Heart left ventricle (tissue), 16 donors: ENCODE results near the gene PRDM16. TPM values are rescaled to one million over a fixed set of nuclear protein-coding genes. Genes with fewer than 3 reads are reported as not detected.

ENCODE experiments used
- ATAC-seq, 4 donors: fragments of 200-7000 bp; cut with Tn5 transposase; one replicate each; pipeline ENCODE4 v1.9.1; 2020 to 2022; ENCODE audit warnings: moderate library complexity in 4 of 4, mild to moderate bottlenecking in 3 of 4, moderate number of reproducible peaks in 1 of 4
- DNase-seq, 5 donors: peaks; one replicate each; pipeline ENCODE4 v3.0.0-alpha.2; 2020
- H3K27ac ChIP-seq, 12 donors: fragments of 200-600 bp; sonication (generic) in 4 of 12; one replicate each; pipeline versions ENCODE4 v1.5.0 to v1.8.0; 2016 to 2022; ENCODE audit warnings: mild to moderate bottlenecking in 2 of 12
- H3K27me3 ChIP-seq, 9 donors: fragments of 200-600 bp; sonication (generic) in 2 of 9; one replicate each; pipeline versions ENCODE4 v1.5.1 to v1.8.0; 2016 to 2022; ENCODE audit warnings: mild to moderate bottlenecking in 3 of 9
- H3K36me3 ChIP-seq, 9 donors: fragments of 200-600 bp; sonication (generic) in 2 of 9; one replicate each; pipeline versions ENCODE4 v1.5.0 to v1.8.0; 2018 to 2022; ENCODE audit warnings: mild to moderate bottlenecking in 2 of 9
- H3K4me1 ChIP-seq, 12 donors: fragments of 200-600 bp; sonication (generic) in 4 of 12; one replicate each; pipeline versions ENCODE4 v1.5.0 to v1.8.0; 2016 to 2022; ENCODE audit warnings: mild to moderate bottlenecking in 3 of 12
- H3K4me3 ChIP-seq, 12 donors: fragments of 200-600 bp; sonication (generic) in 4 of 12; one replicate each; pipeline versions ENCODE4 v1.5.0 to v1.8.0; 2017 to 2022; ENCODE audit warnings: mild to moderate bottlenecking in 9 of 12, moderate library complexity in 4 of 12
- H3K9me3 ChIP-seq, 12 donors: fragments of 200-600 bp; sonication (generic) in 4 of 12; one replicate each; pipeline versions ENCODE4 v1.5.0 to v1.8.0; 2016 to 2022; ENCODE audit warnings: mild to moderate bottlenecking in 1 of 12
- POLR2A ChIP-seq, 2 donors: fragments of 450-650 bp; IDR thresholded peaks; one replicate each; pipeline ENCODE4 v1.6.1; 2017; ENCODE audit warnings: antibody characterized with exemption in 2 of 2, mild to moderate bottlenecking in 2 of 2, moderate library complexity in 2 of 2
- WGBS, 4 donors: extraction: QIAGEN DNeasy Blood & Tissue Kit in 2 of 4; methylation state at CpG; one replicate each; pipeline versions ENCODE4 v1.1.5 to v1.1.7; 2013 to 2018; 5-methylcytosine and 5-hydroxymethylcytosine counted together
- intact Hi-C, 10 donors: fragments of 100-400 bp; cut with DNase I; formaldehyde crosslinking; loops; one replicate each; pipeline versions ENCODE4 v1.11.1 to v1.14.2; 2022
- polyA plus RNA-seq, 2 donors: library from polyadenylated mRNA; stranded (reverse); fragments of 200-250 nt; gene quantifications; one replicate each; pipeline ENCODE4 v1.2.3, GENCODE V29; 2013
- total RNA-seq, 9 donors: library from RNA; depleted of rRNA in 2 of 9; stranded (reverse); fragments of >200 nt in 2 of 9; fragmentation: NEBNext Ultra II Directional in 3 of 9; extraction: Animal tissue kit (Norgen Biotek cat#: 25700) in 3 of 9; gene quantifications; one replicate each; pipeline versions ENCODE4 v1.1.0 to v1.2.4, GENCODE V29; 2016 to 2023
- TF ChIP-seq, protein P1 (sequence below), 12 donors: fragments of 200-600 bp; sonication (generic) in 4 of 12; IDR thresholded peaks; one replicate each; pipeline versions ENCODE4 v1.5.0 to v1.8.0; 2018 to 2022; ENCODE audit warnings: antibody characterized with exemption in 12 of 12, mild to moderate bottlenecking in 5 of 12
- donor health status: ischemic (EF 13 %, LVEDD 7.1; RV severe dilation, severe dysfunction).
- donor health status: healthy with polysubstance abuse.
- donor health status: DM: no; HTN: yes; CAD: no.
- donor health status: DM: no; HTN: no; CAD: no.
- donor health status: ischemic (EF 25% LVEDD 6.9; RV normal size, moderate dysfunction).
- donor health status: ischemic (EF 25% LVEDD 5.7; RV mildly dilated, moderate dysfunction).
- donor health status: healthy.
- donor health status: DM: yes; HTN: yes; CAD: no.
- donor health status: ischemic (EF 35%, LVEDD 5.7; RV mildly dilated, moderate dysfunction).
- donor health status: nonischemic (EF 11% LVEDD 7.7; RV severe dilation, severe dysfunction).
- donor health status: DM: yes; HTN: yes; CAD: no.
- donor health status: PGD.
- donor health status: ischemic (EF 29% LVEDD 5.4; RV normal size, mild dysfunction).
- donor health status: nonischemic (EF 23%, LVEDD 6.1; RV moderate dilation, normal function).

PRDM16 gene
- total and polyA plus RNA-seq, 11 donors: 6.0 to 22.7 (median 14.0) TPM

- Histone ChIP-seq H3K4me3 (no peak overlapping the region), H3K4me1 (peaks cover 0 to 21% (median 7%) of the 10 kb centered on the region in 12 donors), H3K36me3 (no peaks in the 10 kb centered on the region), H3K27me3 (peaks cover 0 to 8% (median 0%) of the 10 kb centered on the region in 9 donors), H3K27ac (no peak overlapping the region), H3K9me3 (no peaks in the 10 kb centered on the region)
- ATAC-seq: no peak
- intact Hi-C loops: no loop called here
- no peak for TF ChIP-seq POLR2A (IDR thresholded peaks at IDR 0.05)
- TF ChIP-seq, protein P1, sequence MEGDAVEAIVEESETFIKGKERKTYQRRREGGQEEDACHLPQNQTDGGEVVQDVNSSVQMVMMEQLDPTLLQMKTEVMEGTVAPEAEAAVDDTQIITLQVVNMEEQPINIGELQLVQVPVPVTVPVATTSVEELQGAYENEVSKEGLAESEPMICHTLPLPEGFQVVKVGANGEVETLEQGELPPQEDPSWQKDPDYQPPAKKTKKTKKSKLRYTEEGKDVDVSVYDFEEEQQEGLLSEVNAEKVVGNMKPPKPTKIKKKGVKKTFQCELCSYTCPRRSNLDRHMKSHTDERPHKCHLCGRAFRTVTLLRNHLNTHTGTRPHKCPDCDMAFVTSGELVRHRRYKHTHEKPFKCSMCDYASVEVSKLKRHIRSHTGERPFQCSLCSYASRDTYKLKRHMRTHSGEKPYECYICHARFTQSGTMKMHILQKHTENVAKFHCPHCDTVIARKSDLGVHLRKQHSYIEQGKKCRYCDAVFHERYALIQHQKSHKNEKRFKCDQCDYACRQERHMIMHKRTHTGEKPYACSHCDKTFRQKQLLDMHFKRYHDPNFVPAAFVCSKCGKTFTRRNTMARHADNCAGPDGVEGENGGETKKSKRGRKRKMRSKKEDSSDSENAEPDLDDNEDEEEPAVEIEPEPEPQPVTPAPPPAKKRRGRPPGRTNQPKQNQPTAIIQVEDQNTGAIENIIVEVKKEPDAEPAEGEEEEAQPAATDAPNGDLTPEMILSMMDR (IDR thresholded peaks at IDR 0.05): no peak
- no peak for DNase-seq
- WGBS, 4 donors: 79 to 91% (median 83%) methylated on average over 7 to 8 of the region's 8 CpGs
Measured at GRCh38 chr1:3149277-3149676, 80.3 kb downstream of the PRDM16 start.

DNA sequence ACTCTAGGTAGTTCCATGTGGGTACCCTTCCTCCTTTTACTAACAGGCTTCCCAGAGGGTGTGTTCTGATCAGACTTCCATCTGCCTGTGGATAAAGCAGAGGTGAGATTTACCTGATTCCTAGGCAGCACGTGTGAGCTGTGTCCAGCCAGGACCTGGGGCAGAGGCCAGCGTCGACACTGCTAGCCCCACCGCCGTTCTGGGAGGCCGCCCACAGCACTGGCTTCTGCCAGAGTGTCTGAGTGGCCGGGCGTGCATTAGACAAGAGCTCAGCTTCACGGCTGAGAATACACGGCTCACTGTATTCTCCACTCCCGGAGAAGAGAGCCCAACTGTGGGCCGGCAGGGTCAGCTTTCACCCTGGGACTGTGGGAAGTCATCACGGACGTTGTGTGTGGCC lies 82.5 kb downstream of the PRDM16 start:
- Histone ChIP-seq H3K4me1 (peaks cover 0 to 9% (median 0%) of the 10 kb centered on the region in 12 donors), H3K9me3 (no peaks in the 10 kb centered on the region), H3K27me3 (peaks cover 0 to 12% (median 0%) of the 10 kb centered on the region in 9 donors), H3K4me3 (no peak overlapping the region), H3K36me3 (no peaks in the 10 kb centered on the region), H3K27ac (no peak overlapping the region)
- 70 to 79% (median 72%) methylated on average over 4 to 14 of the region's 14 CpGs for WGBS, 4 donors
- peak in 2 of 4 donors; percentile 27 to 35 for ATAC-seq
- DNase-seq: no peak
- TF ChIP-seq, protein P1 (IDR thresholded peaks at IDR 0.05): no peak
- no peak for TF ChIP-seq POLR2A (IDR thresholded peaks at IDR 0.05)
- intact Hi-C loops: no loop called here

DNA sequence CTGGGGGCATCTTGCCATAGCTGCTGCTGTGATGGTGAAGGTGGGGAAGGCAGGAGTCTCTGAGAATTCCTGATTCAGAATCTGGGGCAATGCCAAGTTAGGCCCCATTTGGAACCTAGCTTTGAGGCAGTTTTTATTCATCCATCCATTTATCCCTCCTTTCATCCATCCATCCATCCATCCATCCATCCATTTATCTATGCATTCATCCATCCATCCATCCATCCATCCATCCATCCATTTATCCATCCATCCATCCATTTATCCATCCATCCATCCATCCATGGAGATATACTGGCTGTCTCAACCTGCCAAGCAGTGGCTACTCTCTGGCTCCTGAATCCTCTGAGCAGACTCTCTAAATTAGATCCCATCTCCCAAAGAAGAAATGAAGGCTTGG lies 83.1 kb downstream of the PRDM16 start:
- no peak overlapping the region for H3K4me3 ChIP-seq
- no peaks in the 10 kb centered on the region for H3K36me3 ChIP-seq
- no peak for TF ChIP-seq POLR2A (IDR thresholded peaks at IDR 0.05)
- TF ChIP-seq, protein P1 (IDR thresholded peaks at IDR 0.05): no peak
- intact Hi-C loops: no loop called here
- no peak overlapping the region for H3K27ac ChIP-seq
- peaks cover 0 to 16% (median 2%) of the 10 kb centered on the region in 12 donors for H3K4me1 ChIP-seq
- ATAC-seq: no peak
- H3K27me3 ChIP-seq: peaks cover 0 to 15% (median 0%) of the 10 kb centered on the region in 9 donors
- H3K9me3 ChIP-seq: no peaks in the 10 kb centered on the region
- DNase-seq: no peak

DNA sequence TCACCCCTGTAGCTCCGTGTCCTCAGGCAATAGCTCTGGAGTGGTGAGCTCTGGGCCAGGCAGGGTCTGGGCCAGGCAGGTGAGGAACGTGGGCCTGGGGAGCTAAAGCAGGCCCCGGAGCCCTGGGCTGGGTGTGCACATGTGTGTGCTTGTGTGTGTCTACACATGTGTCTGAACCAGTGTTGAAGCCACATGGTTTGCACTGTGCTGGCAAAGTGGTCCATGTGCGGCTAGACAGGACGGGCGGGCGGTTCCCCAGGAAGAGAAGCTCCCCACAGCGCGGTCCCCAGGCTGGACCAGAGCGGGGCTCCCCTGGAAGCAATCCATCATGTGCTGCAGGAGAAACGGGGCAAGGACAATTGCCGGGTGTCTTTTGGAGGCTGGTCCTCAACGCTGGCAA lies 84.2 kb downstream of the PRDM16 start:
- Histone ChIP-seq H3K27ac (no peak overlapping the region), H3K9me3 (no peaks in the 10 kb centered on the region), H3K4me3 (no peak overlapping the region), H3K36me3 (no peaks in the 10 kb centered on the region), H3K4me1 (peaks cover 0 to 16% (median 3%) of the 10 kb centered on the region in 12 donors), H3K27me3 (peaks cover 0 to 15% (median 0%) of the 10 kb centered on the region in 9 donors)
- intact Hi-C loops: no loop called here
- WGBS, 4 donors: 85 to 93% (median 88%) methylated on average over 11 to 13 of the region's 13 CpGs
- DNase-seq (no peak), ATAC-seq (no peak)
- TF ChIP-seq, protein P1 (IDR thresholded peaks at IDR 0.05): no peak
- TF ChIP-seq POLR2A (IDR thresholded peaks at IDR 0.05): no peak
